ENCODE results near the gene EXT2. TPM values are rescaled to one million over a fixed set of nuclear protein-coding genes. Genes with fewer than 3 reads are reported as not detected.

The EXT2 gene
- total RNA-seq, 1 experiment from 2014 or later: 42.9 TPM

DNA sequence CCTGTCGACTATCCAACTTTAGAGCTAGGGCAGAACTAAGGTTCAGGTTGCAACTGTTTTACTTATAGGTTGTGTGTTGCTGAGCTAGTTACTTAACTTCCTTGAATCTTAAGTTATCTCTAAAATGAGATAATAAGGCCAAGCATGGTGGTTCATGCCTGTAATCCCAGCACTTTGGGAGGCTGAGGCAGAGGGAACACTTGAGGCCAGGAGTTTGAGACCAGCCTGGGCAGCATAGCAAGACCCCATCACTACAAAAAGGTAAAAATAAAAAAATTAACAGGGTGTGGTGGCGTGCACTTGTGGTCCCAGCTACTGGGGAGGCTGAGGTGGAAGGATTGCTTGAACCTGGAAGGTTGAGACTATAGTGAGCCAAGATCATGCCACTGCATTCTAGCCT lies 27.3 kb upstream of the EXT2 start:
- TF ChIP-seq, protein P1, sequence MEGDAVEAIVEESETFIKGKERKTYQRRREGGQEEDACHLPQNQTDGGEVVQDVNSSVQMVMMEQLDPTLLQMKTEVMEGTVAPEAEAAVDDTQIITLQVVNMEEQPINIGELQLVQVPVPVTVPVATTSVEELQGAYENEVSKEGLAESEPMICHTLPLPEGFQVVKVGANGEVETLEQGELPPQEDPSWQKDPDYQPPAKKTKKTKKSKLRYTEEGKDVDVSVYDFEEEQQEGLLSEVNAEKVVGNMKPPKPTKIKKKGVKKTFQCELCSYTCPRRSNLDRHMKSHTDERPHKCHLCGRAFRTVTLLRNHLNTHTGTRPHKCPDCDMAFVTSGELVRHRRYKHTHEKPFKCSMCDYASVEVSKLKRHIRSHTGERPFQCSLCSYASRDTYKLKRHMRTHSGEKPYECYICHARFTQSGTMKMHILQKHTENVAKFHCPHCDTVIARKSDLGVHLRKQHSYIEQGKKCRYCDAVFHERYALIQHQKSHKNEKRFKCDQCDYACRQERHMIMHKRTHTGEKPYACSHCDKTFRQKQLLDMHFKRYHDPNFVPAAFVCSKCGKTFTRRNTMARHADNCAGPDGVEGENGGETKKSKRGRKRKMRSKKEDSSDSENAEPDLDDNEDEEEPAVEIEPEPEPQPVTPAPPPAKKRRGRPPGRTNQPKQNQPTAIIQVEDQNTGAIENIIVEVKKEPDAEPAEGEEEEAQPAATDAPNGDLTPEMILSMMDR (conservative IDR thresholded peaks at IDR 0.05): no peak
- Mint-ChIP-seq H3K9me3 (peaks cover 0 to 2% of the 10 kb centered on the region in 2 experiments; a peak in 3 of 5 replicates), H3K4me1 (peaks cover 30 to 32% of the 10 kb centered on the region in 2 experiments), H3K36me3 (ENCODE audit: insufficient read depth in 1 of 3, low read depth in 3 of 3) (peaks cover 0 to 6% (median 3%) of the 10 kb centered on the region in 3 experiments; a peak in 5 of 7 replicates), H3K4me3 (no peak overlapping the region), H3K27ac (no peak overlapping the region), H3K27me3 (ENCODE audit: low read depth) (peaks cover 17% of the 10 kb centered on the region)
- no peaks in the 10 kb centered on the region for H3K4me1 ChIP-seq (ENCODE audit: insufficient read depth, low read length)
- no peak overlapping the region for H2BK120ac ChIP-seq (ENCODE audit: low read depth, low read length, poor library complexity, severe bottlenecking)
- no peak for DNase-seq
- no peaks in the 10 kb centered on the region for H4K20me1 ChIP-seq (ENCODE audit: control insufficient read depth, insufficient read depth, insufficient read length)
- no peak overlapping the region for H2AK5ac ChIP-seq (ENCODE audit: insufficient read length, low read length)
- H4K5ac ChIP-seq (ENCODE audit: insufficient read length, low read depth, low read length): no peak overlapping the region
- no peak overlapping the region for H4K91ac ChIP-seq (ENCODE audit: insufficient read length, low read depth, low read length)
- H3K9ac ChIP-seq (ENCODE audit: extremely low read depth, insufficient read length, low read length): no peak overlapping the region
- no peak overlapping the region for H3K4me2 ChIP-seq (ENCODE audit: insufficient read depth, insufficient read length, low read length)
- H3K27ac ChIP-seq (ENCODE audit: insufficient read length, low read depth, low read length): no peak overlapping the region
- peaks cover 13% of the 10 kb centered on the region for H3K23me2 ChIP-seq (ENCODE audit: insufficient read length, low read depth, low read length, poor library complexity, severe bottlenecking)
- H3K27me3 ChIP-seq (ENCODE audit: insufficient read depth, low read length): no peaks in the 10 kb centered on the region
- no peak overlapping the region for H2BK15ac ChIP-seq (ENCODE audit: low read depth, low read length)
- H3K4ac ChIP-seq (ENCODE audit: low read depth, low read length): no peak overlapping the region
- H3K79me1 ChIP-seq (ENCODE audit: insufficient read depth, low read depth, low read length, poor library complexity, severe bottlenecking): no peaks in the 10 kb centered on the region
- no peak overlapping the region for H3T11ph ChIP-seq (ENCODE audit: low read length)
- no peak overlapping the region for H3K23ac ChIP-seq (ENCODE audit: insufficient read length, low read depth, low read length)
- H2BK20ac ChIP-seq (ENCODE audit: low read depth, low read length, poor library complexity, severe bottlenecking): no peak overlapping the region
- no peaks in the 10 kb centered on the region for H3K9me3 ChIP-seq (ENCODE audit: control insufficient read depth, low read depth, low read length)
- no peak overlapping the region for H3K56ac ChIP-seq (ENCODE audit: insufficient read length, low read depth, low read length)
- no peak overlapping the region for H2AFZ ChIP-seq (ENCODE audit: low read length)
- no peak overlapping the region for H2BK12ac ChIP-seq (ENCODE audit: insufficient read length, low read depth, low read length)
- H4K8ac ChIP-seq (replicated peaks; ENCODE audit: insufficient read length, low read depth, low read length): no peak overlapping the region
- H3K14ac ChIP-seq (ENCODE audit: insufficient read depth, low read length): no peak overlapping the region
- no peak overlapping the region for H3K18ac ChIP-seq (ENCODE audit: insufficient read length, low read depth, low read length)
- H3K79me2 ChIP-seq (ENCODE audit: insufficient read depth, low read length): no peaks in the 10 kb centered on the region
- no CpG with 5 or more reads among the region's 2 CpGs for WGBS (ENCODE audit: extremely low coverage, insufficient read length, low lambda C conversion rate)
- H2BK5ac ChIP-seq (ENCODE audit: insufficient read length, low read length): no peak overlapping the region
